ENCODE results near the gene HUS1. TPM values are rescaled to one million over a fixed set of nuclear protein-coding genes. Genes with fewer than 3 reads are reported as not detected.
A peak's percentile ranks its signal among the peaks of the same experiment; 100 is the strongest.

Gene HUS1
- total and polyA plus RNA-seq, 2 of the 13 experiments (the other 11 are each of a cell fraction or from before 2014, with no cell fraction given): 14.8 to 16.9 TPM

DNA sequence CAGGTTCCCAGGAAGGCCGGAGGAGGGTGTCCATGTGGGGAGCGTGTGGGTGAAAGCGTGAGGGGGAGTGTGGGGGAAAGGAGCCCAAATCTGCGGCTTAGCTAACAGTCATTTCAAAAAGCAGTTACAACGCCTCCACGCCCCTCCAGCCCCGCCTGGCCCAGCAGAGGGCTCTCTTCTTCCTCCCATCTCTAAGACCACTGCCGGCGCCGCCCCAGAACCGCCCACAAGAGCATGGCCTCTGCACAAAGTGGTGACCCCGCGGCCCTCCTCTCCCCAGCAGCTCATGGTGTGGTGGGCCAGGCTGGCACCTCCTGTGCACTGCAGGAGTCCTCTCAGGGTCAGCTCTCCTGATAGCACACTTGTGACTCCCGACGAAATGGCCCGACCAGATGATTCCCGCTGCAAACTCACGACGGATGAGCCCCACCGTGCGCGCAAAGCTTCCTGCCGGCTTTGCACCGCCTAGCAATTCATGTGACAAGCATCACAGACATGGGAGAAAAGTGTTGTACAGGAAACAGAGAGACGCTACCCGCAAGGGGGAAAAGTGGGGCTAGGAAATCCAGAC lies 12.4 kb upstream of the HUS1 start (continued):
- TF ChIP-seq SP140L (CRISPR knock-in tag; IDR thresholded peaks at IDR 0.05; ENCODE audit: borderline replicate concordance): no peak
- TF ChIP-seq, protein P1, sequence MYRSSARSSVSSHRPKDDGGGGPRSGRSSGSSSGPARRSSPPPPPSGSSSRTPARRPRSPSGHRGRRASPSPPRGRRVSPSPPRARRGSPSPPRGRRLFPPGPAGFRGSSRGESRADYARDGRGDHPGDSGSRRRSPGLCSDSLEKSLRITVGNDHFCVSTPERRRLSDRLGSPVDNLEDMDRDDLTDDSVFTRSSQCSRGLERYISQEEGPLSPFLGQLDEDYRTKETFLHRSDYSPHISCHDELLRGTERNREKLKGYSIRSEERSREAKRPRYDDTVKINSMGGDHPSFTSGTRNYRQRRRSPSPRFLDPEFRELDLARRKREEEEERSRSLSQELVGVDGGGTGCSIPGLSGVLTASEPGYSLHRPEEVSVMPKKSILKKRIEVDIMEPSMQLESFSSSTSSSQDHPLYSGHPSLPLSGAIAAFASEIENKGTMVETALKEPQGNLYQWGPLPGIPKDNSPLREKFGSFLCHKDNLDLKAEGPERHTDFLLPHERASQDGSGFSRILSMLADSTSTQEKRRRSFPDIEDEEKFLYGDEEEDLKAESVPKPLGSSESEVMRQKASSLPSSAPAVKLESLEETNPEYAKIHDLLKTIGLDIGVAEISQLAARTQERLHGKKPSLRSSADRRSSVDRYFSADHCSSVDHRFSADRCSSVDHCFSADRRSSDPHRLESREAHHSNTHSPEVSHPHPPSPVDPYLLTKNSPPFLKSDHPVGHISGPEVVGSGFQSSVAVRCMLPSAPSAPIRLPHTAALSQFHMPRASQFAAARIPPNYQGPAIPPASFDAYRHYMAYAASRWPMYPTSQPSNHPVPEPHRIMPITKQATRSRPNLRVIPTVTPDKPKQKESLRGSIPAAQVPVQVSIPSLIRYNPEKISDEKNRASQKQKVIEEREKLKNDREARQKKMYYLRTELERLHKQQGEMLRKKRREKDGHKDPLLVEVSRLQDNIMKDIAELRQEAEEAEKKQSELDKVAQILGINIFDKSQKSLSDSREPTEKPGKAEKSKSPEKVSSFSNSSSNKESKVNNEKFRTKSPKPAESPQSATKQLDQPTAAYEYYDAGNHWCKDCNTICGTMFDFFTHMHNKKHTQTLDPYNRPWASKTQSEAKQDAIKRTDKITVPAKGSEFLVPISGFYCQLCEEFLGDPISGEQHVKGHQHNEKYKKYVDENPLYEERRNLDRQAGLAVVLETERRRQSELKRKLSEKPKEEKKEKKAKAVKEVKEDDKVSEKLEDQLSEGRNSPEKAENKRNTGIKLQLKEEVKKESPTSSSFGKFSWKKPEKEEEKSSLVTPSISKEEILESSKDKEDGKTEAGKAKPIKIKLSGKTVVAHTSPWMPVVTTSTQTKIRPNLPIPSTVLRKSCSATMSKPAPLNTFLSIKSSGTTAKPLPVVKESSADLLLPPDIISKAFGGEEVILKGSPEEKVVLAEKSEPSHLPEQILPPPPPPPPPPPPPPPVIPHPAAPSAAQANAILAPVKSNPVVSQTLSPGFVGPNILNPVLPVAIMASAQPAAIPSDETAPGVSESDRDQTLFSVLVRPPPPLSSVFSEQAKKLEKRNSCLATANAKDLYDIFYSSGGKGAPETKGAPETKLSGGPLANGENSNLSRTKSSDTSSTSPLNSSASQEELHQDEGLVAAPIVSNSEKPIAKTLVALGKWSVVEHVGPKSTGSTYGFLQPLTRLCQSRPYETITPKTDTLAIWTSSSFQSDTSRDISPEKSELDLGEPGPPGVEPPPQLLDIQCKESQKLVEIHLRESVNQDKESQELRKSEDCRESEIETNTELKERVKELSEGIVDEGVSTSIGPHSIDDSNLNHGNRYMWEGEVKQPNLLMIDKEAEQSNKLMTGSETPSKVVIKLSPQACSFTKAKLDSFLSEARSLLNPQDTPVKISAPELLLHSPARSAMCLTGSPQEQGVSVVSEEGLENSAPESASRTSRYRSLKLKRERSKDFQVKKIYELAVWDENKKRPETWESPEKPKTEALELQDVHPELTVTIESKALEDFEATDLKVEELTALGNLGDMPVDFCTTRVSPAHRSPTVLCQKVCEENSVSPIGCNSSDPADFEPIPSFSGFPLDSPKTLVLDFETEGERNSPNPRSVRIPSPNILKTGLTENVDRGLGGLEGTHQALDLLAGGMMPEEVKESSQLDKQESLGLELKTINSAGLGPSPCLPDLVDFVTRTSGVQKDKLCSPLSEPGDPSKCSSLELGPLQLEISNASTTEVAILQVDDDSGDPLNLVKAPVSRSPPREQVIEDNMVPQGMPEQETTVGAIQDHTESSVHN (CRISPR knock-in tag; IDR thresholded peaks at IDR 0.05): no peak
- no peak for TF ChIP-seq ZNF143 (CRISPR knock-in tag; IDR thresholded peaks at IDR 0.05)
- no peak for TF ChIP-seq ZNF160 (CRISPR knock-in tag; IDR thresholded peaks at IDR 0.05)
- TF ChIP-seq KDM1A (CRISPR knock-in tag; IDR thresholded peaks at IDR 0.05): no peak
- TF ChIP-seq ZMYM2 (CRISPR knock-in tag; IDR thresholded peaks at IDR 0.05): peak; percentile 67; the same call in 1 of the 2 replicates
- peak; percentile 47; the same call in 1 of the 2 replicates for TF ChIP-seq NRL (CRISPR knock-in tag; IDR thresholded peaks at IDR 0.05; ENCODE audit: borderline replicate concordance)
- no peak for TF ChIP-seq EHMT2 (IDR thresholded peaks at IDR 0.05; ENCODE audit: borderline replicate concordance, low read depth, low read length)
- no peak for TF ChIP-seq ZFP36L1 (CRISPR knock-in tag; IDR thresholded peaks at IDR 0.05)
- no peak for TF ChIP-seq SRY (CRISPR knock-in tag; IDR thresholded peaks at IDR 0.05)
- TF ChIP-seq HMGA1 (CRISPR knock-in tag; conservative IDR thresholded peaks at IDR 0.05): no peak
- TF ChIP-seq ZNF556 (CRISPR knock-in tag; IDR thresholded peaks at IDR 0.05; ENCODE audit: borderline replicate concordance): 0 out of 2 replicates have a peak, but pooled peaks have one; percentile 62
- no peak for TF ChIP-seq HNRNPUL1 (IDR thresholded peaks at IDR 0.05; ENCODE audit: low read depth, low read length)
- TF ChIP-seq, protein P2, sequence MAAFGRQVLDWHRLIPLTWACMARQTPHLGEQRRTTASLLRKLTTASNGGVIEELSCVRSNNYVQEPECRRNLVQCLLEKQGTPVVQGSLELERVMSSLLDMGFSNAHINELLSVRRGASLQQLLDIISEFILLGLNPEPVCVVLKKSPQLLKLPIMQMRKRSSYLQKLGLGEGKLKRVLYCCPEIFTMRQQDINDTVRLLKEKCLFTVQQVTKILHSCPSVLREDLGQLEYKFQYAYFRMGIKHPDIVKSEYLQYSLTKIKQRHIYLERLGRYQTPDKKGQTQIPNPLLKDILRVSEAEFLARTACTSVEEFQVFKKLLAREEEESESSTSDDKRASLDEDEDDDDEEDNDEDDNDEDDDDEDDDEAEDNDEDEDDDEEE (CRISPR knock-in tag; IDR thresholded peaks at IDR 0.05): no peak
- TF ChIP-seq, protein P3, sequence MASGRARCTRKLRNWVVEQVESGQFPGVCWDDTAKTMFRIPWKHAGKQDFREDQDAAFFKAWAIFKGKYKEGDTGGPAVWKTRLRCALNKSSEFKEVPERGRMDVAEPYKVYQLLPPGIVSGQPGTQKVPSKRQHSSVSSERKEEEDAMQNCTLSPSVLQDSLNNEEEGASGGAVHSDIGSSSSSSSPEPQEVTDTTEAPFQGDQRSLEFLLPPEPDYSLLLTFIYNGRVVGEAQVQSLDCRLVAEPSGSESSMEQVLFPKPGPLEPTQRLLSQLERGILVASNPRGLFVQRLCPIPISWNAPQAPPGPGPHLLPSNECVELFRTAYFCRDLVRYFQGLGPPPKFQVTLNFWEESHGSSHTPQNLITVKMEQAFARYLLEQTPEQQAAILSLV (CRISPR knock-in tag; IDR thresholded peaks at IDR 0.05; ENCODE audit: borderline replicate concordance): no peak
- no peak for TF ChIP-seq U2AF2 (IDR thresholded peaks at IDR 0.05; ENCODE audit: low read depth, low read length)
- TF ChIP-seq XRCC5 (optimal IDR thresholded peaks at IDR 0.05; ENCODE audit: low read length): peak; percentile 57
- no peak for TF ChIP-seq MAF1 (CRISPR knock-in tag; IDR thresholded peaks at IDR 0.05; ENCODE audit: borderline replicate concordance)
- no peak for TF ChIP-seq ZNF7 (CRISPR knock-in tag; IDR thresholded peaks at IDR 0.05)
- no peak for TF ChIP-seq NFYC (CRISPR knock-in tag; IDR thresholded peaks at IDR 0.05)
